GM19035 (cell line): ENCODE results near the gene IGF2R.
"Not testable (repeated sequence)": the region's sequence is repeated elsewhere in the genome, so short reads cannot be mapped to it uniquely, and the experiment has no call there.

Experiments used
- ATAC-seq: cut with Tn5 transposase; IDR thresholded peaks from one replicate; pipeline ENCODE4 v1.9.1; 2021; ENCODE audit not compliant: unreplicated experiment

IGF2R gene

DNA sequence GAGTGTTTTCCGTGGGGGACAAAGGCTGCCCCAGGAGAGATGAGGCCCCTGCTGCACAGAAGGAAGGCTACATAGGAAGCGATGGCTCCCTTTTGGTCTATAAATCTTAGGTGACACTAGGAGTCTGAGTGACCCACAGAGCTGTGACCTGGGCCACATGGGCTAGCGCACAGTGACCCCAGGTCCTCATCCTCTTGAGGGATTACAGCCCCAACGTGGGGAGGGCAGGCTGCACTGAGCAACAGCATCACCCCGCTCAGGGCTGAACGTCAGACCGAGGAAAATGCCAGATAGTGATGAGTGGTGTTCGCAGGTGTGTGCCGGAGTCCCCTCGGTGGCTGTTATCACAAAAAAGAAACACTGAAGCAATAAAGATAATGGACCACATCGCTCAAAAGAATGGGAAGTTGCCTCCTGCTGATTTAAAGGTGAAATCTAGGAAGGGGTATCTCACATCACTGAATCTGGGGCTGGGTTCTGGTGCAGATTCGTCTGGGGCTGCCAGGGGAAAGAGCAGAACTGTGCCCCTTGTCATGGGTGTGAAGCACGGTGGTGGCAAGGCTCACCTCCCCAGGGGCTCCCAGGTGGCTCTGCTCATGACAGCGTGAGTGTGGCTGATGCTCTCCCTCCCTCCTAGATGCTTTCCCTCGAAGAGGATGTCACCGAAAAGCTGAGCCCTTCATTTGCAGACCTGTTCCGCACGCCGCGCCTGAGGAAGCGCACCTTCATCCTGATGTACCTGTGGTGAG, 167.2 kb downstream of the IGF2R start:
- no peak for ATAC-seq

DNA sequence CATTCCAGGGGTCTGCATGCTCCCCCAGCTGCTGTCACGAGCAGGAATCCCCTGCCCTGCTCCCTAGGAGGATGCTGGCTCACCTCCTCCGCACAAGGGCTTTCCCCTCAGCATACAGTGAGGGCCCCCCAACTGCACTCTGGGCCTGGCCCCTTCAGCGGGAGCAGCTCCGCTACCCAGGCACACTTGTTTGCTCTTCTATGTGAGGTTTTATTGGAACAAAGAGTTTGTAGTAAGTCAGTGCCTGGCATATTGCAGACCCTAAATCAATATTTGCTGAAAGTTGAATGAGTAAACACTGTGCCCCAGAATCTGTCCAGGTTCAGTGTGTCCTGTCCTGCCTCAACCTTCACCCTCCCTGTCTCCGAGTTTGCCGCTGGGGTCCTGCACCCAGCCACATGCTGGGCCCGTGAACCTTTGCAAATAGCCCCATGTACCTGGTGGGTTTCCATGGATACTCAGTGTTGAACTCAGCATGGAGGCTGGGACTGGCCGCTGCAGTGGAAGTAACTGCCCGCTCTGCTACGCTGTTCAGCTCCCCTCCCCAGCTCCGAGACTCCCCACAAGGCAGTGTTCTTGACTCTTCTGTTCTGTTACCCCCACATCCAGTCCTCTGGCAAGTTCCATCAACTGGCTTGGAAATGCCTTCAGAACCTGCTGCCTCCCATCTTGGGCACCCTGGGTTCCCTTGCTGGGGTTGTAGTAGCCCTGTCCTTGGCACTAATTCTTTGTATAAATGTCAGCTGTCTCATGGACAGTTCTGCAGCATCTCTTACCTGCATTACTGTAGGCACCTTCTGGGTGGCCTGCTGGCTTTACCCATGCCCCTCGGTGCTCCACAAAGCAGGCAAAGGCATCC, 168.5 kb downstream of the IGF2R start:
- no peak for ATAC-seq

DNA sequence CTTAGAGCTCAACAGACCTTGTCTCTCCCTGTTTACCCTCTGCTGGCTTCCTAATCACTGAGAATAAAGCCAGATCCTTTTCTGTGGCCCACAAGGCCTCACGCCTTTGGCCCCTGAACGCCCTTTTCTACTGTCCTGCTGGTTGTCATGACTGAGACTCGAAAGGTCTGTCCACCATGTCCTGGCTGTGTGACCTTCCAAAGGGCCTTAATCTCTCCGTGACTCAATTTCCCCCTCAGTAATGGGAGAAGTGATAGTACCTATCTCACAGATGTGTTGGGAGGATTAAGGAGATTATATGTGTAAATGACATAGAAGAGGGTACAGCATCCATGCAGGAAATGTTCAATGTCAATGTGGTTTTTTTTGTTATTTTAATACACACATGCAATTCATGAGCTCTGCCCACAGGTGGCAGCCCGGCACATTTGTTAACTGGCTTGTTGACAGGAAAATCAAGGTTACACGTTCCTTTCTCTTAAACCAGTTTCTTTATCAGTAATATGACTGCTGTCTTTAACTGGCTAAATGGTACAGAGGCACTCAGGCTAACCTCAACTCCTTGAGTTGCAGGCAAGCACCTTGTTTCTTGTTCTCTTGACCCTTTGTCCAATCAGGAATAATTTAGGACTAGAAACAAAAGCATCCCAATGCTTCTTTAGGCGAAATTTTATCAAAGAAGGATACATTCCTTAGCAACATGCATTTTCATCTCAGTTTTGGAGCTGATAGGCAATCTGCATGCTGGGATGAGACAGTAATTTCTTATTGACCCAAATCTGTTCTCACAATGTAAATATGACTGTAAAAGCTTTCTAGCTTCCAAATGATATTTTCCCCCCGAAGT, 169.3 kb downstream of the IGF2R start:
- peak; percentile 60 for ATAC-seq

DNA sequence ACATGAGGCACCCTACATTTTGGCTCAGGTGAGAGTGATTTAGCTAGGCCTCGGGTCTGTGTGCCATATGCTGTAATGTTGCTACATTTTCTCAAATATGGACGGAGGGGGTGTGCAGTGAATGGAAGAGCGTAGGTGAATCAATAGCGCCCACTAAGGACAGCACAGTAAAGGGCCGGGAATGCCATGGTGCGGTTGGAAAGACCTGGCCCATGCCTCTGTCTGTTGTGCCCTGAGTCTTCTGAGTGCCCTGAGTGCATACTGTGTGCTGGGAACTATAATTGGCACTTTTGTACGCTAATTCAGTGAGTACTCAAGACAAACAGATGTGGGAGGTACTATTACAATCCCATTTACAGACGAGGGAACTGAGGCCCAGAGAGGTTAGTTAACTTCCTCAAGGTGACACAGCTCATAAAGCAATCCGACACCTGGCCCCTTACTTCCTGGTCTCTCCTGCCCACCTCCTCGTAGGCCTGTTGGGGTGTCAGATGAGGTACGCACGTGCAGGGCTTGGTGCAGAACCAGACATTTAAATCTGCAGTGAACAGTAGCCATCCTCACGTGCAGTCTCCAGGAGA, 170.0 kb downstream of the IGF2R start:
- no peak for ATAC-seq

DNA sequence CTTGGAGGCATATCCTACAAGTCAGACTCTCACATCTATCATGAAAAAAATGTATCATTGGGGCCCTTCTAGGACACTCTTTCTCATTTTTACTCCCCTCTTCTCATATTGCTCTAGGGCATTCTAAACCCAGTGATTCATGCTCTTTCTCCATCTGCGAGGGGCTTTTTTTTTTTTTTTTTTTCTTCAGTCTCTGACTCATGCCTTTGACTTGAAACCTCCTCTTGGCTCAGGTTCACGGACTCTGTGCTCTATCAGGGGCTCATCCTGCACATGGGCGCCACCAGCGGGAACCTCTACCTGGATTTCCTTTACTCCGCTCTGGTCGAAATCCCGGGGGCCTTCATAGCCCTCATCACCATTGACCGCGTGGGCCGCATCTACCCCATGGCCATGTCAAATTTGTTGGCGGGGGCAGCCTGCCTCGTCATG, 170.6 kb downstream of the IGF2R start:
- ATAC-seq, result no peak

DNA sequence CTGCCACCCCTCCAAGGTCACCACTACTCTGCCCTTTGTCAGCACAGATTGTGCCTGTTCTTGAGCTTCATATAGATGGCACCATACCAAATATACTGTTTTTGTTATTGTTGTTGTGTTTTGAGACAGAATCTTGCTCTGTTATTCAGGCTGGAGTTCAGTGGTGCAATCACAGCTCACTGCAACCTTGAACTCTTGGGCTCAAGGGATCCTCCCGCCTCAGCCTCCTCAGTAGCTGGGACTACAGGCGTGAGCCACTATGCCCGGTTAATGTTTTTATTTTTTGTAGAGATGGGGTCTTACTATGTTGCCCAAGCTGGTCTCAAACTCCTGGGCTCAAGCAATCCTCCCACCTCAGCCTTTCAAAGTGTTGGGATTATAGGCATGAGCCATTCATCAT, 171.6 kb downstream of the IGF2R start:
- not testable (repeated sequence) for ATAC-seq

DNA sequence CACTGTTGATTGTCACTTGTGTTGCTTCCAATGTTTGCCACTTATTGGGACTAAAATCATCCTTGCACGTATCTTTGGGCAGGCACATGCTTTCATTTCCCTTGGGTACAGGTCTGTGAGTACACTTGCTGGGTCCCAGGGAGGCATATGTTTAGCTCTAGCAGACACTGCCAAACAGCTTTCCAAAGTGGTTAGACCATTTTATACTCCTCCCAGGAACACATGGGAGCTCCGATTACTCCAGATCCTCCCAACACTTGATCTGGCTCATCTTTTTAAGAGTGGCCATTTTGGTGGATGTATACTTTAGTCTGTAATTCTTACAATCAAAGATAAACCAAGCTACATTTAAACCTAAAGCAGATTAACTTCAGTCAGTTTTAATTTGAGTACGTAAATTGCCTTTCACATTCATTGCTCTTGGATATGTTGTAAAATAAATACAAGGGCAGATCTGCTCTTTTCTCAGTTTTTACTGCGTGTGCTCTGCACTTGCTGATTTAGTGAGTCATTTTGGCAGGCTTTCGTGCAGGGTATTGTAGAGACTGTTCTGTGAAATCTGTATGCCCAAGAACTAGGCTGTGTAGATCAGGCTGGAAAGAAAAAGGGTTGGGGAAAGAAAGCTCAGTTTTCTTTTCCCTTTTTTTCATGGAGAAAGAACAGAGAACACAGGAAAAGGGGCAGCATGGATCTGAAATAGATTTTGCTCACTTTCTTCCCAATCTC, 172.3 kb downstream of the IGF2R start:
- no peak for ATAC-seq

DNA sequence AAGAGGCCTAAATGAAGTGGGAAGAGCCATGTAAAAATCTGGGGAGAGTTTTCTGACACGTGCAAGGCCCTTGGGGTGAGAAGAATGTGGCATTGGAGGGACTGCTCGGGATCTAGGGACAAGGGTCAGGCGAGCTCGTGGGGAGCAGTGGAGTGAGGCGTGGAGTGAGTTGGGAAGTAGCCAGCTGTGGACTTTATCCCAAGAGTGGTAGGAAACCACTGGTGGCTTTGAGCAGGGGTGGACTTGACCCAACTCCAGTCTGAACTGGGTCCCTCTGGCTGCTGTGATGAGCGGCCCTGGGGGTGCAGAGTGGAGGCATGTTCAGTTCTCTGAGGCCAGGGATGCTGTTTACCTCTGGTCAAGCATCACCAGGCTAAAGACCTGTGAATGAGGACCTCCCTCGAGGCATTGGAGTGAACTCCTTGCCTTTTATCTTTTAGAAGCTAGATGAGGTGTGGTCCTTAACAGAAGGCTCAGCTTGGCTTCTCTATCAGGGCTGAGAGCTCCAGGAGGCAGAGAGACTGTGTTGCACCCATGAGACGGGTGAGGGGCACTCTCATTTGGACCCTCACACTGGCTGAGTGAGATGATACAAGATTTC, 173.3 kb downstream of the IGF2R start:
- ATAC-seq, result no peak

DNA sequence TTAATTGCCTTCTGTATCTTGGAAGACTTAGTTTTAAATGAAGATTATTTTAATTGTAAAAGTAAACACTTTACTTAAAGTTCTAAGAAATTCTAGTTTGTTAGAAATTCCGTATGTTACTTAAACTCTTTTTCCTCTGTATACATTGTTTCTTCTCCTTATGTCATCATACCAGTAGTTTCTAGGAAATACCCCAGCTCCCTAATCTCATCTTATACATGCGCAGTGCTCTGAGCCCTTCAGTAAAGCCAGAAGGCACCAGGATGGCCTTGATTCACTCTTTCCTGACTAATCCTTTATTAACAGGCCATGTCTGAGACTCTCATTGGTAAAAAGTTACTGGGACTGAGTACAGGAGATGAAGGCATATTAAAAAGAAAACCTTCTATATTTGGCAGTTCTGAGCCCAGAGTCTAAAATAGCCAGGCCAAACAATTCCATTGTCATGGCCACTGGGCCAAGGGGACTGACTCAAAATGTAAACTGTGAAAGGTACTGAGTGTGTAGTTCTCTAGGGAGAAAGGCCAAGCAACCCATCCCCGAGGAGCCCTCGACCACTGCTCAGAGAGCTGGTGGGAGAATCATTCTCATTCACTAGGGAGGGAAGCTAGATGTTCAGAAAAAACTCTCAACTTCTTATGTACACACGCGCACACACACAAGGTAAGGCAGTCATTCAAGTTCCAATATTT, 177.7 kb downstream of the IGF2R start:
- ATAC-seq, result no peak

DNA sequence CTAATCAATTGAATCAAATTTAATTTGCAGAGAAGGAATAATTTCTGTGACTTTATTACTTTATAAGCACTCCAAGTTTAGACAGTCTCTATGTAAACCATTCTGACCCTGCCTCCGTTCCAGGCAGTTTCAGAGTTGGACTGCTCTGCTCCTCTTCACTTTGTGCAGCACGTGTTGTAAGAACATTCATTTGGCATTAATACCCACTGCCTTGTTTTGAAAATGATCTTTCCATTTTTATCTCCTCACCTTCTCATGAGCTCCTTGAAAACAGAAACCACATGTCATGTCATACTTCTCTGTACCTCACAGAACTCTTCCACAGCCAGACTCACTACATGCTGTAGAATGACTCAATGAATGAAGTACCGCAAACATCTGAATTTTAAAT, 178.3 kb downstream of the IGF2R start:
- no peak for ATAC-seq

DNA sequence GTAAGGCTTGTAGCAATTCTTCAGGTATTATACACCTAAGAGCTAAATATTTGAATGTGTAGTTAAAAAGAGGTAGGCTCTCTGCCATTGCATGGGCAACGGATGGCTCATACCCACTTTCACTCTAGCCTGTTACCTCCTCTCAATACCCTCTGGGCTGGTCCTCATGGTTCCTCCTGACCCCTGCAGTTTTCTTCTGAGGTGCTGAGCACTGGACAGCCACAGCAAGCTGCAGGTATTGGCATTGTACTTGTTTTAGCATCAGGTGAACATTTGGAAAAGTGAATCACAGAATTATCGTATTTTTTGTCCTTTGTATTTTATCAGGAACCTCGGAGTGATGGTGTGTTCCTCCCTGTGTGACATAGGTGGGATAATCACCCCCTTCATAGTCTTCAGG, 185.6 kb downstream of the IGF2R start:
- no peak for ATAC-seq

DNA sequence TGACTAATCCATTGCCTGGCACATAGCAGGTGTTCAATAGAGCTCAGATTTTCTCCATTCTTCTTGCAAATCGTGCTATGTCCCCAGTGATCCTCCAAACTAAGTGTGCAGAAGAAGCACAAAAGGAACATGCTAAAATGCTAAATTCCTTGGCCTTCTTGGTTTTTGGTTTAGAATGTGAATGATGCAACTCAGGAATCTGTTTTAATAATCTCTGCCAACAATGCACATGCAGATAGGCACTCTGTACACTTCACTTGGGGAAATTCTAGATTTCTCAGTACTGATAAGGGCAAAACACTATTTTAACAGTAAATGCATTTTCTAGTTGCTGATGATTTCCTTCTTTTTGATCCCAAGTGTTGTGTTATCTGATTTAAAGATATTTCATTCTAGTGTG, 188.0 kb downstream of the IGF2R start:
- ATAC-seq, result no peak

DNA sequence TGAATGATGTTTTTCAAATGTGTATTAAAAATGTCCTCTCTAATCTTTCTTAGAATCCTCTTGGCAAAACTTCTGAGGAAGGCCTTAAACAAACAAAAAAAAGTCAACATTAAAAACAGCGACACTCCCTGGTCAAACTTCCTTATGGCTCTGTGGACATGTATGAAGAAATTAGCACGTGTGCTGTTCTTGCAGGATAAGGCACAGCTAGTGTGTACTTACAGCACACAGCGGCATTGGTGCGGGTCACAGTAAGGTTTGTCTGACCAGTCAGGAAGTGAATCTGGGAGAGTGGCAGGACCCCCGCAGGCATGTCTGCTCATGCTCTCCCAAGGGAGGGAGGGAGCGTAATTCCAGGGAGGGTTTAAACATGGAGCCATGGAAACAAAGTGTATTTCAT, 191.6 kb downstream of the IGF2R start:
- no peak for ATAC-seq
